ENCODE data around the gene LHPP. TPM values are rescaled to one million over a fixed set of nuclear protein-coding genes. Genes with fewer than 3 reads are reported as not detected.

LHPP gene
- total RNA-seq, 1 donor from 2014 or later = 19.6 TPM

DNA sequence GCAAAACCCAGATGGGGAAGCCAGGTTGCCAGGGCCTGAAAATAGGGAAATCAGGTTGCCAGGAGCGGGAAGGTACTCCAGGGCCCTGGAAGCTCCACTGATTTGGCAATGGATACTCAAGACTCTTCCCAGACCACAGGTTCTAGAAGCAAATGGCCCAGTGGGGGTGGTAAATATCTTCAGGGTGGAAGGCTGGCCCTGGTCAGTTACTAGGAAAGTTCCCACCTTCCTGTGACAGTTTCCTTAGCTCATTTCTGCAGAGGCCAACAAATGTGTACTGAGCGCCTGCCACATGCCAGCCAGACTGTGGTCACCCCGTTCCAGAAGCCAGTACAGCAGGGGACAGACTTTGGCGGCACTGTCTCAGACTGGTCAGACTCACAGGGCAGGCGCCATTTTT, 168.9 kb downstream of the LHPP start:
- no peak overlapping the region for H3K27ac Mint-ChIP-seq
- H3K9me3 Mint-ChIP-seq = peaks cover 8% of the 10 kb centered on the region
- TF ChIP-seq, protein P1, sequence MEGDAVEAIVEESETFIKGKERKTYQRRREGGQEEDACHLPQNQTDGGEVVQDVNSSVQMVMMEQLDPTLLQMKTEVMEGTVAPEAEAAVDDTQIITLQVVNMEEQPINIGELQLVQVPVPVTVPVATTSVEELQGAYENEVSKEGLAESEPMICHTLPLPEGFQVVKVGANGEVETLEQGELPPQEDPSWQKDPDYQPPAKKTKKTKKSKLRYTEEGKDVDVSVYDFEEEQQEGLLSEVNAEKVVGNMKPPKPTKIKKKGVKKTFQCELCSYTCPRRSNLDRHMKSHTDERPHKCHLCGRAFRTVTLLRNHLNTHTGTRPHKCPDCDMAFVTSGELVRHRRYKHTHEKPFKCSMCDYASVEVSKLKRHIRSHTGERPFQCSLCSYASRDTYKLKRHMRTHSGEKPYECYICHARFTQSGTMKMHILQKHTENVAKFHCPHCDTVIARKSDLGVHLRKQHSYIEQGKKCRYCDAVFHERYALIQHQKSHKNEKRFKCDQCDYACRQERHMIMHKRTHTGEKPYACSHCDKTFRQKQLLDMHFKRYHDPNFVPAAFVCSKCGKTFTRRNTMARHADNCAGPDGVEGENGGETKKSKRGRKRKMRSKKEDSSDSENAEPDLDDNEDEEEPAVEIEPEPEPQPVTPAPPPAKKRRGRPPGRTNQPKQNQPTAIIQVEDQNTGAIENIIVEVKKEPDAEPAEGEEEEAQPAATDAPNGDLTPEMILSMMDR (IDR thresholded peaks at IDR 0.05; ENCODE audit: unreplicated experiment) = no peak
- no peak for DNase-seq (ENCODE audit: low spot score in 2 of 2, unreplicated experiment in 2 of 2)
- peaks cover 12% of the 10 kb centered on the region for H3K36me3 Mint-ChIP-seq
- no peak overlapping the region for H3K4me3 Mint-ChIP-seq
- peaks cover 14% of the 10 kb centered on the region for H3K4me1 Mint-ChIP-seq
- H3K27me3 Mint-ChIP-seq (ENCODE audit: low read depth) = no peaks in the 10 kb centered on the region

DNA sequence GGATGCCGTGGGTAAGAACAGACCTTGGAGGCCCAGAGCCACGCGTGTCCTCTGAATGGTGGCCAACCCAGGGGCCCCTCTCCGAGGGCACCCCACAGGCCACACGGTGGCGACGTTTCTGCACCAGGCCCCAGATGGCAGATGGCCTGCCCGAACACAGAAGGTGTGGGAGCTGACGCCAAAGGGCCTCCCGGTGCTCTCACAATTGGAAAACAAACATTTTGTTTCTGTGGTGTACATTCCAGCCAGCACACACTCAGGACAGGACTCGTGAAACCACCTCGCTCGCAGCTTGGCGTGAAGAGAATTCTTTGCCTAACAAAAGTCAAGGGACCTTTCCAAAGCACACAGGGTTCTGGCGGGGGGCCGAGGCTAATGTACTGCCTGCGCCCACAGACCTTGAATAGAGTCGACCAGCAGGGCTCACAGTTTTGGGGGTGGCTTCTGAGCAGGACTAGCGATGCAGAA, 170.5 kb downstream of the LHPP start:
- TF ChIP-seq, protein P1 (IDR thresholded peaks at IDR 0.05; ENCODE audit: unreplicated experiment) = no peak
- Mint-ChIP-seq H3K4me3 (no peak overlapping the region), H3K27ac (no peak overlapping the region), H3K4me1 (peaks cover 14% of the 10 kb centered on the region), H3K36me3 (peaks cover 18% of the 10 kb centered on the region), H3K27me3 (ENCODE audit: low read depth) (no peaks in the 10 kb centered on the region), H3K9me3 (peaks cover 8% of the 10 kb centered on the region)
- DNase-seq (ENCODE audit: low spot score in 2 of 2, unreplicated experiment in 2 of 2) = no peak

DNA sequence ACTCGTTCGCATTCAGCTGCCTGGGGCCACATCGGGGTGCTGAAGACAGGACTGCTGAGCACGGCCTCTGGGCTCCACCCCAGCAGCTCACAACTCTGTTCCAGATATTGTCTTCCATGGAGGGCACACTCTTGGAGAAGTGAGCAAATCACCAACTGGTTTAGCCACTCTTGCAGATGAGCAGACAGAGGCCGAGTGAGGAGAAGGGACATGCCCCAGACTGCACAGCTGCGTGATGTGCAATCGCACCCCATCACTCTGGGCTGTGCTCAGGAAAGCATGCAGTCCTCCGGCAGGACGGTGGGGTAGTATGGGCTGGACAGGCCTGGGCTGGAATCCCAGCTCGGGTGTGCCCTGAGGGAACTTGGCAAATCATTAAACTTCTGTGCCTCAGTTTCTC, 170.9 kb downstream of the LHPP start:
- Mint-ChIP-seq H3K27me3 (ENCODE audit: low read depth) (no peaks in the 10 kb centered on the region), H3K9me3 (peaks cover 8% of the 10 kb centered on the region), H3K4me1 (peaks cover 13% of the 10 kb centered on the region), H3K36me3 (peaks cover 18% of the 10 kb centered on the region), H3K4me3 (no peak overlapping the region), H3K27ac (no peak overlapping the region)
- TF ChIP-seq, protein P1 (IDR thresholded peaks at IDR 0.05; ENCODE audit: unreplicated experiment) = no peak
- DNase-seq (ENCODE audit: low spot score in 2 of 2, unreplicated experiment in 2 of 2) = no peak

DNA sequence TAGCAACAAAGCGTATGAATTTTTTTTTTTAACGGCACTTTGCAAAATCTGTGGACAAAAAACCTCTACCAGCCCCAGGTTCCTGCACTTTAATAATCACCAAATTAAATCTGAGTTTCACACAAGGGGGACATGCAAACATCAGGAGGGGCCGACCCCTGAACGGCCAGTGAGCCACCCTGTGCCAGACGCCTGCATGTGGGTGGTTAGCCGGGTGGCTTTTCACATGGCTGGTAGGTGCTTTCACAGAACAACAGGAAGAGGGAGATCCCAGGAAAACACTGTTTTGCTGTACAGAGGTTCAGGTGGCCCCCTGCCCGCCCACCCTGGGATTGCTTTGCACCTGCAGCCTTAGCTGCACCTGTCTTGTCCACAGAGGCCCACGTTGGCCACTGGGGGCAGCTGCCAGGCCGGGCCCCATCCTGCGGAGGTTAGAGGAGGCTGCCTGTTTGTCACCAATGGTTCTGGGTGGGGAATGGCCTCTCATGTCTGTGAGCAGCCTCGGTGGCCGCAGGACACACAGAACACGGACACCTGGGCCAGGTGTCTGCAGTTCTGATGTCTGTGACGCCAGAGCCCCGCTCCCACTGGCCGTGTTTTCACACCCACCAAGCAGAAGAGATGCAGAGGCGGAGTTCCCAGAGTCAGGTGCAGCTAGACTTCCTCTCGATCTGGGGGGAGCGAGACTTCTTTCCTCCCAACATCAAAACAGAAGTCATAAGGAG, 174.8 kb downstream of the LHPP start:
- H3K27me3 Mint-ChIP-seq (ENCODE audit: low read depth) = no peaks in the 10 kb centered on the region
- H3K4me3 Mint-ChIP-seq = no peak overlapping the region
- no peak overlapping the region for H3K27ac Mint-ChIP-seq
- H3K36me3 Mint-ChIP-seq = peaks cover 18% of the 10 kb centered on the region
- DNase-seq (ENCODE audit: low spot score in 2 of 2, unreplicated experiment in 2 of 2) = no peak
- H3K9me3 Mint-ChIP-seq = peaks cover 8% of the 10 kb centered on the region
- TF ChIP-seq, protein P1 (IDR thresholded peaks at IDR 0.05; ENCODE audit: unreplicated experiment) = no peak
- peaks cover 14% of the 10 kb centered on the region for H3K4me1 Mint-ChIP-seq

DNA sequence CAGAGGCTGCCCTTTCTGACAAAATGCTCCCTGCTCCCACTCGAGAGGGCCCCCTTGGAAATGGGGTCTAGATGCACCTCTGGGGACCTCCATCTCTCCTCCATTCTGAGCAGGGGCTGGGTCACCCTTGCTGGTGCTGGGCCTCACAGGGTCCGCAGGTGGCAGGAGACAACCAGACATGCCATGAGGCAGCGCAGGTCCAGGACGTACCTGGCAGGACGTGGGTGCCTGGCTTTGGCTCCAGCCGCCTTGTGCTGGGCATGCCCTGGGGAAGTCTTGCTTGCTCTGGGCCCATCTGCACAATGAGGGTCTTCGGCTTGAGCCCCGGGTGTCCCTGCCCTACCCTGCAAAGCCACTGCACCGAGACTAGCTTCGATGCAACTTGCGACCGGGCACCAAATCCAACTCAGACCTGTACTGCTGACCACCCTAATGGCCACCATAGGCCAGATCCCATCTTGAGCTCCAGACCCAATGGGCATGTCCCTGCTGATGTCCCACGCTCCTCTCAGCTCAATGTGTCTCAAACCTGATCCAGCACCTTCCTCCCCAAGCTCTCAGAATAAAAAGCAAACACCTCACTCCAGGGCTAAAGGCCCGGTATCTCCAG, 175.6 kb downstream of the LHPP start:
- H3K27me3 Mint-ChIP-seq (ENCODE audit: low read depth) = no peaks in the 10 kb centered on the region
- no peak overlapping the region for H3K27ac Mint-ChIP-seq
- DNase-seq (ENCODE audit: low spot score in 2 of 2, unreplicated experiment in 2 of 2) = no peak
- peaks cover 15% of the 10 kb centered on the region for H3K4me1 Mint-ChIP-seq
- peaks cover 18% of the 10 kb centered on the region for H3K36me3 Mint-ChIP-seq
- TF ChIP-seq, protein P1 (IDR thresholded peaks at IDR 0.05; ENCODE audit: unreplicated experiment) = no peak
- peaks cover 8% of the 10 kb centered on the region for H3K9me3 Mint-ChIP-seq
- no peak overlapping the region for H3K4me3 Mint-ChIP-seq
